ENCODE measurements around the gene ELFN2.

DNA sequence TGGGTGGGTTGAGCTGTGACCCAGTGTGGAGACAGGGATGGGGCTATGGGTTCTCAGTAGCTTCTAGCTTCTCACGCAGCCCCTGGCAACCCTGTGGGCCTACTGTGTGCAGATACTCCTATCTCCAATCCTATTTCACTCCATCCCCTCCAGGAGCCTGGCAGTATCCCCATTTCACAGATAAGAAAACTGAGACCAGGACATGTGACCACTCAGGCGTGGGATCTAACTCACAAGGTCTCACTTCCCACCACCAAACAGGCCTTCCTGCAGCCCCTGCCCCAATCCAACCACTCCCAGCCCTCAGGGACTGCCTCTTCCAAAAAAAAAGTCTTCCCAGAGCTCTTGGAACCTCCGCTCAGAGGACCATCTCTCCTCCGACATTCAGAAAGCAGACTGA lies 15.6 kb downstream of the ELFN2 start:
- no peak for TF ChIP-seq POLR2A (IDR thresholded peaks at IDR 0.05)
- no peak for TF ChIP-seq POLR2AphosphoS5 (IDR thresholded peaks at IDR 0.05)

Data from transverse colon (tissue), 3 donors.